Measurements from ENCODE around the gene SEMA7A.

SEMA7A gene

DNA sequence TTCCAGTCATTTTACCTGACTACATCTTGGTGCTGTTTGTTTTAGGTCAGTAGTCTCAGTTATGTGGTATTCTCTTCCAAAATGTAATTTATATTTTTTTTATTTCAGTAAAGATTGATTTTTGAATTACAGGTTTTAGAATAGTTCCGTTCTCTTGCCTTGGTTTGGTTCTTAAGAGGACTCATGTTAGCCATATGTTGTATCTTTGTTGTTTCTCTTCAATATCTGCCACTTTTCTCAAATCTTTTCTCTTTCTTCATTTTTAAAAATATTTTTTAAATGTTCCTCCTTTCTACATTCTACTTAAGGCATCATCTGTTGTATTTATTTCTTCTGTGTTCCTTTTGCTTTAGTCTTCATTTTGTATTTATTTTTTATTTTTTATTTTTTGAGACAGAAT lies 32.8 kb upstream of the SEMA7A start:
- Mint-ChIP-seq H3K27me3 (ENCODE audit: low read depth) (no peaks in the 10 kb centered on the region), H3K4me1 (peaks cover 26% of the 10 kb centered on the region), H3K4me3 (no peak overlapping the region), H3K9me3 (peaks cover 10% of the 10 kb centered on the region), H3K36me3 (ENCODE audit: low read depth) (peaks cover 60% of the 10 kb centered on the region), H3K27ac (no peak overlapping the region)
- TF ChIP-seq, protein P1, sequence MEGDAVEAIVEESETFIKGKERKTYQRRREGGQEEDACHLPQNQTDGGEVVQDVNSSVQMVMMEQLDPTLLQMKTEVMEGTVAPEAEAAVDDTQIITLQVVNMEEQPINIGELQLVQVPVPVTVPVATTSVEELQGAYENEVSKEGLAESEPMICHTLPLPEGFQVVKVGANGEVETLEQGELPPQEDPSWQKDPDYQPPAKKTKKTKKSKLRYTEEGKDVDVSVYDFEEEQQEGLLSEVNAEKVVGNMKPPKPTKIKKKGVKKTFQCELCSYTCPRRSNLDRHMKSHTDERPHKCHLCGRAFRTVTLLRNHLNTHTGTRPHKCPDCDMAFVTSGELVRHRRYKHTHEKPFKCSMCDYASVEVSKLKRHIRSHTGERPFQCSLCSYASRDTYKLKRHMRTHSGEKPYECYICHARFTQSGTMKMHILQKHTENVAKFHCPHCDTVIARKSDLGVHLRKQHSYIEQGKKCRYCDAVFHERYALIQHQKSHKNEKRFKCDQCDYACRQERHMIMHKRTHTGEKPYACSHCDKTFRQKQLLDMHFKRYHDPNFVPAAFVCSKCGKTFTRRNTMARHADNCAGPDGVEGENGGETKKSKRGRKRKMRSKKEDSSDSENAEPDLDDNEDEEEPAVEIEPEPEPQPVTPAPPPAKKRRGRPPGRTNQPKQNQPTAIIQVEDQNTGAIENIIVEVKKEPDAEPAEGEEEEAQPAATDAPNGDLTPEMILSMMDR (IDR thresholded peaks at IDR 0.05; ENCODE audit: unreplicated experiment in 3 of 3): no peak

DNA sequence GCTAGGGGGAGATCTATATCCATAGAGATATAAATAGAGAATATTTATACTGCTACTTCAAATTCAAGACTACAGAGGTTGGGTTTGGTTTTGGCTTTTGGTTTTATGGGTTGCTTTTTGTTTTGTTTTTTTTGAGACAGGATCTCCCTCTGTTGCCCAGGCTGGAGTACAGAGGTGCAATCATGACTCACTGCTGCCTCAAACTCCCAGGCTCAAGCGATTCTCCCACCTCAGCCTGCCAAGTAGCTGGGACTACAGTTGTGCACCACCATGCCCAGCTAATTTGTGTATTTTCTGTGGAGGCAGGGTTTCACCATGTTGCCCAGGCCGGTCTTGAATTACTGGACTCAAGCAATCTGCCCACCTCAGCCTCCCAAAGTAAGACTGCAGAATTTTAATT lies 31.1 kb upstream of the SEMA7A start:
- Mint-ChIP-seq H3K4me3 (no peak overlapping the region), H3K4me1 (peaks cover 39% of the 10 kb centered on the region)
- TF ChIP-seq, protein P1 (IDR thresholded peaks at IDR 0.05; ENCODE audit: unreplicated experiment in 3 of 3): no peak

DNA sequence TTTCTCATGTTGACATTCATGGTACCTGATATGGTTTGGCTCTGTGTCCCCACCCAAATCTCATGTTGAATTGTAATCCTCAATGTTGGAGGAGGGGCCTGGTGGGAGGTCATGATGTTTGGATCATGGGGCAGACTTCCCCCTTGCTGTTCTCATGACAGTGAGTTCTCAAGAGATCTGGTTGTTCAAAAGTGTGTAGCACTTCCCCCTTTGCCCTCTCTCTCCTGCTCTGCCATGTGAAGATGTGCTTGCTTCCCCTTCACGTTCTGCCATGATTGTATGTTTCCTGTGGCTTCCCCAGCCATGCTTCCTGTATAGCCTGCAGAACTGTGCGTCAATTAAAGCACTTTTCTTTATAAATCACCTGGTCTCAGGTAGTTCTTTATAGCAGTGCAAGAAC lies 30.5 kb upstream of the SEMA7A start:
- peak overlapping the region in 2 of 3 experiments; percentile 6 to 59 for H3K4me3 Mint-ChIP-seq
- peaks cover 47% of the 10 kb centered on the region for H3K36me3 Mint-ChIP-seq (ENCODE audit: low read depth)
- H3K4me1 Mint-ChIP-seq: peaks cover 39% of the 10 kb centered on the region
- TF ChIP-seq, protein P1 (IDR thresholded peaks at IDR 0.05; ENCODE audit: unreplicated experiment in 3 of 3): no peak
- H3K9me3 Mint-ChIP-seq: peaks cover 10% of the 10 kb centered on the region
- no peaks in the 10 kb centered on the region for H3K27me3 Mint-ChIP-seq (ENCODE audit: low read depth)
- H3K27ac Mint-ChIP-seq: no peak overlapping the region

More for the DNA sequence above, 31.1 kb upstream of the SEMA7A start:
- no peaks in the 10 kb centered on the region for H3K27me3 Mint-ChIP-seq (ENCODE audit: low read depth)
- H3K27ac Mint-ChIP-seq: no peak overlapping the region
- H3K9me3 Mint-ChIP-seq: peaks cover 10% of the 10 kb centered on the region
- H3K36me3 Mint-ChIP-seq (ENCODE audit: low read depth): peaks cover 50% of the 10 kb centered on the region

DNA sequence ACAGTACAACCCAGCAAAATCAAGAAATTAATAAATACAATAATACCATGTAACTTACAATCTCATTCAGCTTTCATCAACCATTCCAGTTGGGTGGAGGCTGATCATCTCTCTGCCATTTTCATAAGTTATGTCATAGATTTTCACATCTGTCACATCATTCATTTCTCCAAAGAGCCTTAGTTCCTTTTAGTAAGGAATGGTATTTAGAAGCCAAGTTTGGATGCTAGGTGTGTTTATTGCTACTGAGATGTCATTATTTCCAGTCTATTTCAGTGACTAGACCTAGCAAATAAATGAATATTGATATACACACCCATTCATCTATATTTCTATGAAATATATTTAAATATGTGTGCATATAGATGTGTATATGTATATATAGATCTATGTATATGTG lies 29.9 kb upstream of the SEMA7A start:
- H3K4me3 Mint-ChIP-seq: peak overlapping the region; percentile 49 to 69 (median 63)
- H3K27me3 Mint-ChIP-seq (ENCODE audit: low read depth): no peaks in the 10 kb centered on the region
- peaks cover 10% of the 10 kb centered on the region for H3K9me3 Mint-ChIP-seq
- peaks cover 44% of the 10 kb centered on the region for H3K4me1 Mint-ChIP-seq
- TF ChIP-seq, protein P1 (IDR thresholded peaks at IDR 0.05; ENCODE audit: unreplicated experiment in 3 of 3): no peak
- peaks cover 47% of the 10 kb centered on the region for H3K36me3 Mint-ChIP-seq (ENCODE audit: low read depth)
- peak overlapping the region in 1 of 3 experiments; percentile 14 for H3K27ac Mint-ChIP-seq

DNA sequence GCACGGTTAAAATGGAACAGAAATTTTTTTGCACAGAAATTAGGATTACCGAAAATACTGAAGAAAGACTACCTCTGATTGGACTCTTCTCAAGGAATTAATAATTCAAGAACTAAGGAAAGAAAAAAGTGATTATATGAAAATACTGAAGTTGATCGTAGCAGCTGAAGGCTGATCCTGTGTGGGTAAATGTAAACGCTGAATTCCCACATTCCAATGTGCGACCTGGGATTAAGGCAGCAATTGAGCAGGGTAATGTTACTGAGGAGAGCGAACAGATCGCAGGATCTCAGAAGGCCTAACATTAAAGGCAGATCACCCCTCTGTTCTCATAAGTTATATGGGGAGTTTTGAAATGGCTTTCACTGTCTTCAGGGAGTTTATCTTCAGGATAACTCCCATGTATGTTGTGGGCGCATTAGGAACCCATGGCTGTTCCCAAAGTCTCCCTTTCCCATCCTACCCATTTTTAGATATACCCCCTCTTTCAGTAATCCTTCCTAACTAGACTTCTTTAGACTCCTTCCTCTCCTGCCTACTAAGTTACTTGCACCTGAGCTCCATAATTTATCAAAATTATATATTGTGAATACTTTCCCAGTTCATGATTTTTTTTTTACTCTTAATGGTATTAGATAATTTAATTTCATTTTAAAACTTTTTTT lies 28.2 kb upstream of the SEMA7A start:
- H3K27ac Mint-ChIP-seq: peak overlapping the region; percentile 75 to 99 (median 98)
- TF ChIP-seq, protein P1 (IDR thresholded peaks at IDR 0.05; ENCODE audit: unreplicated experiment in 3 of 3): no peak
- peaks cover 41% of the 10 kb centered on the region for H3K4me1 Mint-ChIP-seq
- H3K27me3 Mint-ChIP-seq (ENCODE audit: low read depth): no peaks in the 10 kb centered on the region
- peak overlapping the region; percentile 96 to 98 (median 97) for H3K4me3 Mint-ChIP-seq
- H3K36me3 Mint-ChIP-seq (ENCODE audit: low read depth): peaks cover 48% of the 10 kb centered on the region
- peaks cover 7% of the 10 kb centered on the region for H3K9me3 Mint-ChIP-seq

Data from nephron (organoid).